OCI-LY7 (cell line): ENCODE measurements around the gene ARL2. TPM values are rescaled to one million over a fixed set of nuclear protein-coding genes. Genes with fewer than 3 reads are reported as not detected.
A peak's percentile ranks its signal among the peaks of the same experiment; 100 is the strongest.

Experiments used
- BruUV-seq: library from RNA; stranded (reverse); fragments of 400-500 nt; replicated peaks from 2 replicates; lab custom pipeline; 2021; lab: Mats Ljungman, UMichigan
- CTCF ChIA-PET: fragments of 300-600 bp; sonication (Branson Sonifier 250); formaldehyde crosslinking; loops from one replicate; lab custom pipeline; 2022; ENCODE audit warnings: antibody characterized with exemption; ENCODE audit not compliant: unreplicated experiment; lab: Charles Lee
- POLR2A ChIA-PET: fragments of 300-600 bp; sonication (Branson Sonifier 250); formaldehyde crosslinking; loops from one replicate; lab custom pipeline; 2022; ENCODE audit warnings: antibody characterized with exemption; lab: Charles Lee
- DNase-seq: peaks from one replicate; pipeline ENCODE4 v3.0.0-alpha.2; 2015; ENCODE audit warnings: low spot score
- H2AFZ ChIP-seq: fragments of 200-600 bp; sonication (generic), shearing (Covaris generic); 2 replicates; pipeline ENCODE4 v1.6.1; 2014; ENCODE audit warnings: mild to moderate bottlenecking, antibody characterized with exemption, low read length, moderate library complexity
- H3K27ac ChIP-seq: fragments of 200-600 bp; sonication (generic); 2 replicates; pipeline ENCODE4 v1.5.1; 2014; ENCODE audit warnings: mixed run types, low read depth, mild to moderate bottlenecking, moderate library complexity, low read length, inconsistent platforms; ENCODE audit not compliant: poor library complexity, severe bottlenecking
- H3K36me3 ChIP-seq: fragments of 200-600 bp; sonication (generic); 2 replicates; pipeline ENCODE4 v1.6.1; 2014; ENCODE audit warnings: mild to moderate bottlenecking, antibody characterized with exemption, low read length, moderate library complexity, mixed read lengths; ENCODE audit not compliant: insufficient read depth
- H3K4me1 ChIP-seq: fragments of 200-600 bp; sonication (generic); 2 replicates; pipeline ENCODE4 v1.5.1; 2014; ENCODE audit warnings: mild to moderate bottlenecking, low read length; ENCODE audit not compliant: insufficient read depth, poor library complexity, severe bottlenecking
- H3K4me2 ChIP-seq: fragments of 200-600 bp; sonication (generic); 2 replicates; pipeline ENCODE4 v1.6.1; 2014; ENCODE audit warnings: mild to moderate bottlenecking, low read length
- H3K4me3 ChIP-seq: fragments of 200-600 bp; sonication (generic); 2 replicates; pipeline ENCODE4 v1.5.1; 2014; ENCODE audit warnings: mild to moderate bottlenecking, low read depth, low read length; ENCODE audit not compliant: poor library complexity, severe bottlenecking
- H3K79me2 ChIP-seq: fragments of 200-600 bp; sonication (generic); 2 replicates; pipeline ENCODE4 v1.6.1; 2016; ENCODE audit warnings: low read depth, mild to moderate bottlenecking, low read length, moderate library complexity, mixed read lengths; ENCODE audit not compliant: insufficient read depth
- H3K9me2 ChIP-seq: fragments of 200-600 bp; sonication (generic); 2 replicates; pipeline ENCODE4 v1.6.1; 2016; ENCODE audit warnings: mild to moderate bottlenecking, low read length, mixed read lengths; ENCODE audit not compliant: insufficient read depth
- H3K9me3 ChIP-seq: fragments of 200-600 bp; sonication (generic); 2 replicates; pipeline ENCODE4 v1.6.1; 2014; ENCODE audit warnings: mild to moderate bottlenecking, mixed run types, low read length, mixed read lengths
- H4K20me1 ChIP-seq: fragments of 200-600 bp; sonication (generic); 2 replicates; pipeline ENCODE4 v1.6.1; 2014; ENCODE audit warnings: mild to moderate bottlenecking, antibody characterized with exemption, low read length, moderate library complexity, mixed read lengths; ENCODE audit not compliant: insufficient read depth
- EZH2phosphoT487 ChIP-seq: fragments of 200-600 bp; sonication (generic); IDR thresholded peaks from 2 replicates; pipeline ENCODE4 v1.6.1; 2018; ENCODE audit warnings: low read depth, borderline replicate concordance, mild to moderate bottlenecking, mixed run types, antibody characterized with exemption, low read length, moderate library complexity, mixed read lengths
- intact Hi-C: fragments of 100-400 bp; cut with micrococcal nuclease; formaldehyde crosslinking; loops from one replicate; pipeline ENCODE4 v1.10.0; 2022; ENCODE audit not compliant: unreplicated experiment
- total RNA-seq, 2 experiments: library from RNA; depleted of rRNA in 1 of 2; stranded (reverse); fragments of >200 nt in 1 of 2; shearing (Covaris generic) in 1 of 2; gene quantifications; 2 replicates each; pipeline ENCODE4 v1.2.3, GENCODE V29; 2014 to 2022
- TF ChIP-seq, protein P1 (sequence below): fragments of 200-600 bp; sonication (generic); conservative IDR thresholded peaks from 2 replicates; pipeline ENCODE4 v1.5.1; 2014; ENCODE audit warnings: mild to moderate bottlenecking, antibody characterized with exemption, low read length, moderate library complexity, mixed read lengths

Gene ARL2
- total RNA-seq, 2 experiments from 2014 or later = 95.9 to 130 TPM

DNA sequence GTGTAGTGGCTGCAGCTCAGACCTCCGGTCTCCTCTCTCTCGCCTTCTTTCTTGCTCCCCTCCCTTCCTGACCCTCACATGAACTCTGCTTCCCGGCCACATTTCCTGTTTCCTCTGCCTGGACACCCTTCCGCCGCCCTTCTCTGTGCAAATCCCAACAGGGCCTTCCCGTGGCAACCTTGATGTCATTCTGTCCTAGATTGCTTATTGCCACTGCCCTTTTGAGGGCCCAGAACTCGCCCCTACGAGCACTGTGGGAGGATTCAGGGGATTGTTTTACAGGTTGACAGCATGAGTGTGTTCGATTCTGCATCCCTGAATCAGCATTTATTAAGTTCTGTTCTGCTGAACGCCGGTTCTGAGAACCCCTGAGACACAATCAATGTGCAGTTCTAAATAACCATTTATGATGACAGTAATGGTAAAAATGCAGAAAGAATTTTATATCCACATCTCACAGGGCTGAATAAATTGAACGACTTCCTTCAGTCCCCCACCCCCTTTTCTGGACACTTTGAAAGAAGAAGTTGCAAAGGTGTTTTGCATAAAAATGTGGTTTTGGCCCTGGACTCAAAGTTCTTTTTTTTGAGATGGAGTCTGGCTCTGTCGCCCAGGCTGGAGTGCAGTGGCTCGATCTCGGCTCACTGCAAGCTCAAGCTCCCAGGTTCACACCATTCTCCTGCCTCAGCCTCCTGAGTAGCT, 23.6 kb upstream of the ARL2 start:
- CTCF ChIA-PET = no interaction called here
- TF ChIP-seq EZH2phosphoT487 = no peak
- TF ChIP-seq, protein P1, sequence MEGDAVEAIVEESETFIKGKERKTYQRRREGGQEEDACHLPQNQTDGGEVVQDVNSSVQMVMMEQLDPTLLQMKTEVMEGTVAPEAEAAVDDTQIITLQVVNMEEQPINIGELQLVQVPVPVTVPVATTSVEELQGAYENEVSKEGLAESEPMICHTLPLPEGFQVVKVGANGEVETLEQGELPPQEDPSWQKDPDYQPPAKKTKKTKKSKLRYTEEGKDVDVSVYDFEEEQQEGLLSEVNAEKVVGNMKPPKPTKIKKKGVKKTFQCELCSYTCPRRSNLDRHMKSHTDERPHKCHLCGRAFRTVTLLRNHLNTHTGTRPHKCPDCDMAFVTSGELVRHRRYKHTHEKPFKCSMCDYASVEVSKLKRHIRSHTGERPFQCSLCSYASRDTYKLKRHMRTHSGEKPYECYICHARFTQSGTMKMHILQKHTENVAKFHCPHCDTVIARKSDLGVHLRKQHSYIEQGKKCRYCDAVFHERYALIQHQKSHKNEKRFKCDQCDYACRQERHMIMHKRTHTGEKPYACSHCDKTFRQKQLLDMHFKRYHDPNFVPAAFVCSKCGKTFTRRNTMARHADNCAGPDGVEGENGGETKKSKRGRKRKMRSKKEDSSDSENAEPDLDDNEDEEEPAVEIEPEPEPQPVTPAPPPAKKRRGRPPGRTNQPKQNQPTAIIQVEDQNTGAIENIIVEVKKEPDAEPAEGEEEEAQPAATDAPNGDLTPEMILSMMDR = no peak
- H3K36me3 ChIP-seq = no peaks in the 10 kb centered on the region
- peak overlapping the region; percentile 78 for H3K4me2 ChIP-seq
- peak; percentile 74 for DNase-seq
- POLR2A ChIA-PET = no interaction called here
- H4K20me1 ChIP-seq = no peaks in the 10 kb centered on the region
- H3K9me3 ChIP-seq = no peaks in the 10 kb centered on the region
- no peaks in the 10 kb centered on the region for H3K9me2 ChIP-seq
- H3K4me3 ChIP-seq = peak overlapping the region; percentile 51
- H3K27ac ChIP-seq = peak overlapping the region; percentile 79
- BruUV-seq = no TSS peak
- no peaks in the 10 kb centered on the region for H3K79me2 ChIP-seq
- H2AFZ ChIP-seq = peak overlapping the region; percentile 75; the same call in 1 of the 2 replicates
- intact Hi-C loops = loop anchor here (2.0 kb wide), 1 partner anchor 74 kb away; the partner anchor contains the start of gene ATG2A
- peaks cover 46% of the 10 kb centered on the region for H3K4me1 ChIP-seq

DNA sequence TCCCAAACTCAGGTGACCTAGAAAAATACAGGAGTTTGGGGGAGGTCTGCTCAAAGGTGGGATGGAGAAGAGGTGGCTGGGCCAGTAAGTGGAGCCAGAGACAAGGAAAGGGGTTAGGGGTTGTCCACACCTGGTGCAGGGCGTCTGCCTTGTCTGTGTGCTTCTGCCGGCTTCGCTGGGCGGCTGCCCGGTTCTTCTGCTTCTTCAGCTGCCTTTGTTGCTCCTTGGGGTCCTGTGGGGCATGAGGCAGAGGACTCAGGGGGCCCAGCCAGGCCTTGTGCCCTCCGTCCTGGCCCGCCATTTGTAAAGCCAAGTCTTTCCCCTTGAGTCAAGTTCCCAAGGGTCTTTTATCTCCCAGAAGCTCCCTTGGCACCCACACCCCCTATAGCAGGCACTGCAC, 19.6 kb upstream of the ARL2 start:
- Histone ChIP-seq H3K36me3 (no peaks in the 10 kb centered on the region), H3K4me3 (no peak overlapping the region), H4K20me1 (no peaks in the 10 kb centered on the region), H3K9me2 (no peaks in the 10 kb centered on the region), H2AFZ (no peak overlapping the region), H3K4me2 (no peak overlapping the region), H3K79me2 (no peaks in the 10 kb centered on the region), H3K27ac (no peak overlapping the region), H3K9me3 (no peaks in the 10 kb centered on the region), H3K4me1 (peaks cover 55% of the 10 kb centered on the region)
- POLR2A ChIA-PET = no interaction called here
- no TSS peak for BruUV-seq
- intact Hi-C loops = no loop called here
- TF ChIP-seq EZH2phosphoT487 = no peak
- CTCF ChIA-PET = no interaction called here
- no peak for DNase-seq

DNA sequence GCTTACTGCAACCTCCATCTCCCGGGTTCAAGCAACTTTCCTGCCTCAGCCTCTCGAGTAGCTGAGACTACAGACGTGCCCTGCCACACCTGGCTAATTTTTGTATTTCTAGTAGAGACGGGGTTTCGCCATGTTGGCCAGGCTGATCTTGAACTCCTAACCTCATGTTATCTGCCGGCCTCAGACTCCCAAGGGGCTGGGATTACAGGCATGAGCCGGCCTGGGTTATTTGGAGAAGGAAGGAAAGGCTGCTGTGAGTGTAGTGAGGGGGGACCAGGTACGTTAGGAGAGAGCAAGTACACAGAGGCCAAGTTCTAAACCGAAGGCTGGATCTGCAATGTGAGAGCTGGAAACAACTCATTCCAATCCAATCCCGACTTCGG, 17.6 kb upstream of the ARL2 start:
- CTCF ChIA-PET = interaction anchor here (0.6 kb wide), 1 partner anchor 148 kb away, joined by 4 read pairs; no protein-coding TSS in a partner anchor

More for the DNA sequence above, 17.6 kb upstream of the ARL2 start:
- H3K9me3 ChIP-seq = no peaks in the 10 kb centered on the region
- DNase-seq = no peak
- no peaks in the 10 kb centered on the region for H4K20me1 ChIP-seq
- H3K4me2 ChIP-seq = peak overlapping the region; percentile 35
- TF ChIP-seq, protein P1 = no peak
- no peak for TF ChIP-seq EZH2phosphoT487
- H2AFZ ChIP-seq = peak overlapping the region; percentile 77
- no peaks in the 10 kb centered on the region for H3K79me2 ChIP-seq
- intact Hi-C loops = no loop called here
- POLR2A ChIA-PET = interaction anchor here (1.0 kb wide), 1 partner anchor 20 kb away, joined by 3 read pairs; no protein-coding TSS in a partner anchor
- BruUV-seq = no TSS peak
- no peak overlapping the region for H3K27ac ChIP-seq
- H3K4me1 ChIP-seq = peaks cover 35% of the 10 kb centered on the region
- no peaks in the 10 kb centered on the region for H3K9me2 ChIP-seq
- peak overlapping the region; percentile 0 for H3K4me3 ChIP-seq
- no peaks in the 10 kb centered on the region for H3K36me3 ChIP-seq
